HG03342 (cell line): Measurements from ENCODE around the gene MAP2K1.
"Not testable (repeated sequence)": the region's sequence is repeated elsewhere in the genome, so short reads cannot be mapped to it uniquely, and the experiment has no call there.

Experiments used
- ATAC-seq: cut with Tn5 transposase; IDR thresholded peaks from one replicate; pipeline ENCODE4 v1.9.1; 2021; ENCODE audit warnings: mild to moderate bottlenecking, moderate library complexity; ENCODE audit not compliant: unreplicated experiment

The MAP2K1 gene

DNA sequence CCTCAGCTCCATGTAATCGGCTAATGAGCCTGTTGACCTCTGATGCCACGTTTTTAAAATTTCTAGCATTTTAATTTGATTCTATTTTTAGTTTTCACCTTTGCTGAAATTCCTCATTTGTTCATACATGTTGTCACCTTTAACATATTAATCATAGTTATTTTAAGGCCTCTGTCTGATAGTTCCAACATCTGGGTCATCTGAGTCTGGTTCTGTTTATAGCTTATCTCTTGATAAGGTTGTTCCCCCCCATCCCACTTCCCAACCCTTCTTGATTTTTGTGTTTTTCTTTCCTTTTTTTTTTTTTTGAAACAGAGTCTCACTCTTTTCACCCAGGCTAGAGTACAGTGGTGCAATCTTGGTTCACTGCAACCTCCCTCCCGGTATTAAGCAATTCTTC lies 36.4 kb downstream of the MAP2K1 start:
- ATAC-seq, result no peak

GRCh38 chr15:66424963-66425612 lies 38.4 kb downstream of the MAP2K1 start:
- ATAC-seq, result no peak

GRCh38 chr15:66425837-66426236 lies 39.1 kb downstream of the MAP2K1 start:
- no peak for ATAC-seq

GRCh38 chr15:66429117-66429516 lies 42.4 kb downstream of the MAP2K1 start:
- no peak for ATAC-seq

DNA sequence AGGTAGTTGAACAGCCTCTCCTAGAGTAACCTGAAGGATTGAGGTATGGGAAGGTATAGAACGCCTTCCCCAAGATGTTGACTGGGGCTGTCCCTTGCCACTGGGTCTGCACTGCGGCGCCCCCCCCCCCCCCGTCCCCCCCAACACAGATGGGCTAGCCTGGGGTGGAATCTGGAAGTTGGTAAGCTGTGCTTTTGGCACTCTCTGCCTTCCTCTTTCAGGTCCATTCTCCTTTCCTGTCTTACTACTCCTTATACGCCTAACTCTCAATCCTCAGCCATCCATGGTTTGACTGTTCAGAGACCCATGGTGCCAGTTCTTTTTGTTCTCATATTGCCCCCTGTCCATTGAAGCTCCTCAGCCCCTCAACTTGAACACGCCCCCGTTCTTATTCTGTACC lies 42.8 kb downstream of the MAP2K1 start:
- ATAC-seq, result no peak

DNA sequence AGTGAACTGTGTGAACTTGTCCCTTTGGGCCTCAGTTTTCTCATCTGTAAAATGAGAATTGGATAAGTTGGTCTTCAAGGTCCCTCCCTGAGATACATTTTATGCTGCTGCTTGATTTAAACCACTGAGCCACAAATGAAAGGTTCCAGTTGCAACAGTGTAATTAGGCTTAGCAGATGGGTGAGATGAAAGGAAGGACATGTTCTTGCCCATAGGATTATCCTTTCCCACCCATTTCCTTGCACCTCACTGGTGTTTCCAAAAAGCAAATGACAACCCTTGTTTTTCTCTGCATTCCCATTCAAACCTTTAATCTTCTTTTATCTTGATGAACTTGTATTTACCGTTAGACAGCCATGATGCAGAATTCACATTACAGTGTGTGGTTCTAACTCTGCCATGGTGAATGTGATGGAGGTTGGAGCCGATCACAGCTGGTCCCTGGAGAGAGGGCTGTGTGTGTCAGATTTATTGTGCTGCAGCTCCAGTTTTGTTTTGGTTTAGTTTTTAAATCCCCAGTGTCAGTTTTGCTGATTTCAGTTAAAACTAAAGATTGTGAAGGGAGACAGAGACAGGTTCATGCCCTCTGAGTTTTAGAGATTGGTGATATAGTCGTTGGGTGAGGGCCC lies 44.0 kb downstream of the MAP2K1 start:
- ATAC-seq, result no peak

DNA sequence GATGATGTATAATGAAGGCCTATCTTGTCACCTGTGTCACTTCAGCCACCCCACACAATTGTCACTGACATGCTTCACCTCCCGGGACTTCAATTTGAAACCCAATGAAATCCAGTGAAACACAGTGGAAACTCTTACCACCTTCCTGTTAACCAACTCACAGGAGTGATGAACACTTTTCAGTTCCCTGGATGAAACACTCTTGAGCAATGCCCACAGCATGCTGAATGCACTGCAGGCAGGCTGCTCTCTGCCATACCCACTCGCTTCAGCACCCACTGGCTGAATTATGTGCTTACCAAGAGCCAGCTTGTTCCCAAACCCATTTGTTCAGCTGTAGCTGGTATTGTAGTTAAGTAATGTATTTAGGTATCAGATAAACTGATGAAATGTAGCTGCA lies 47.0 kb downstream of the MAP2K1 start:
- ATAC-seq, result no peak

DNA sequence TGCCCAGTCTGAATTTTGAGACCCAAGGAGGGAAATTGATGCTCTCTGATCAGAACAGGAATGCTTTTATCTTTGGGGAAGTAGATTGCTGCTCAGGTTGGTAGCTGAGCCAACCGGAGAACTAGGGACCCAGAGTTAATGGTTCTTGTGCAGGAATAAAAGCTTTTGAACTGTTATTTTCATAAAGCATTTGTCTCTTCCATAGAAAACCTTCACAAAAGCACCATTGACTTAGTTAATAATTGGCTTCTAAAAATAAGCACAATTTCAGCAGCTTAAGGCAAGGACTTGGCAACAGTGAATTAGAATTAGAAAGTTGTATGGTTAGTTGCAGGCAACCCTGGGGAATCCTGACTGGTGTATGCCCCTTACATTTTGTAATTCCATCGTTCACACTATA lies 53.8 kb downstream of the MAP2K1 start:
- no peak for ATAC-seq

DNA sequence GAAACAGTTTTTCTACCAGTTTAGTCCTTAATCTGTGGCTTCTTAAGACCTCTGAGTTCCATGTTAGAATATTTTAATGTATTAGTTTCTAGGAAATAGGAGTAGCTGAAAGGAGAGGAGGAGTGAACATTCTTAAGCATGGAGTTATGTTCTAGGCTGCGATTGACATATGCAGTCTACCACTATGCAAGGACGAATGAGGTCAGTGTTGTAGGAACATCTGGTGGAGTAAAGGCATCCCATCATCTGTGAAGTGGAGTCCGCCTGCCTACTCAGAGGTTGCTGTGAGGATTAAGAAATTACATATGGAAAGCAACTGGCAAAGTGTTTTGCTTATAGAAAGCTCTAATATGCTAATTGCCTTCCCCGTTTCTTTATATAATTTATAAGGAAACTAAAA lies 65.7 kb downstream of the MAP2K1 start:
- no peak for ATAC-seq

DNA sequence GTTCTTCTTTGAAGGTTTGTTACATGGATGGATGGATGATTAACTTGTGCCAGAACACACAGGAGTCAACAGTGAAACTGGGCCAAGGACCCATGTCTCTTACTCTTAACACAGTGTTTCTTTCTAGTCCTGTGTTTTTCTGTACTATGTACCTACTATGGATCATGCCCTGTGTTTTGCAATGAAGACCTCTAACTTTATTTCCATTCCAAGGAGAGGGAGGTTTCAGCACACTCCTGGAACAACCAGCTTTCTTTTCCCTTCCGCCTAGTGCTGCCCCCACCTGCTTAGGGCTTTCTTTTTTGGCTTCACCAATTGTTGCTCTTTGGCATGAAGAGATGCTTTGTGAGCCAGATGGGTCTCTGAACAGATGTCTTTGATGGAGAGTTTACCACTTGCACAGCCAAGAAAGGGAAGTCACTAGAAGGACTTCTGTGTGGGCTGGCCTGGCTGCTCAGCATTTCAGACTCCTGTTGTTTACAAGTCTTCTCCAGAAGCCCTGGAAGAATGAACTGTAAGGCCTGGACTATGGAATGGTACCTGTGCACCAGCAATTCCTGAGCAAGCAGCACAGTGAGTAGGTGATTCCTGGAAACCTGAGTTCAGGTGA lies 66.4 kb downstream of the MAP2K1 start:
- ATAC-seq, result no peak

DNA sequence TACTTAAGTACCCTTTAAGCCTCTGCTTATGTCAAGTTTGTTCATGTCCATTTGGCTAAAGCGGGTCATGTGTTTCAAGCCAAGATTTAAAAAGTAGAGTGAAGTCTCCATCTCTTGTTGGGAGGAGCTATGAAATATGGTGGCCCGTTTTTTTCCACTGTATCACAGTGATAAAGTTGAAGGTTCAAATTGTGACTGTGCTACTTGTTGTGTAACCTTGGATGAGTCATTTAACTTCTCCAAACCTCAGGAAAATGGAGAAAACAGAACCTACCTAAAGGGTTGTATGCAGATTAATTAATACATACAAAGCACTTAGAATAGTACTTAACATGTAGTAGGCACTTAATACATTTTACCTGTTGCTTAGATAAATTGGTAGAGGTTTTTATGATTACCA lies 67.4 kb downstream of the MAP2K1 start:
- no peak for ATAC-seq

- ATAC-seq, result no peak
Measured at GRCh38 chr15:66456211-66456610, 69.5 kb downstream of the MAP2K1 start.

DNA sequence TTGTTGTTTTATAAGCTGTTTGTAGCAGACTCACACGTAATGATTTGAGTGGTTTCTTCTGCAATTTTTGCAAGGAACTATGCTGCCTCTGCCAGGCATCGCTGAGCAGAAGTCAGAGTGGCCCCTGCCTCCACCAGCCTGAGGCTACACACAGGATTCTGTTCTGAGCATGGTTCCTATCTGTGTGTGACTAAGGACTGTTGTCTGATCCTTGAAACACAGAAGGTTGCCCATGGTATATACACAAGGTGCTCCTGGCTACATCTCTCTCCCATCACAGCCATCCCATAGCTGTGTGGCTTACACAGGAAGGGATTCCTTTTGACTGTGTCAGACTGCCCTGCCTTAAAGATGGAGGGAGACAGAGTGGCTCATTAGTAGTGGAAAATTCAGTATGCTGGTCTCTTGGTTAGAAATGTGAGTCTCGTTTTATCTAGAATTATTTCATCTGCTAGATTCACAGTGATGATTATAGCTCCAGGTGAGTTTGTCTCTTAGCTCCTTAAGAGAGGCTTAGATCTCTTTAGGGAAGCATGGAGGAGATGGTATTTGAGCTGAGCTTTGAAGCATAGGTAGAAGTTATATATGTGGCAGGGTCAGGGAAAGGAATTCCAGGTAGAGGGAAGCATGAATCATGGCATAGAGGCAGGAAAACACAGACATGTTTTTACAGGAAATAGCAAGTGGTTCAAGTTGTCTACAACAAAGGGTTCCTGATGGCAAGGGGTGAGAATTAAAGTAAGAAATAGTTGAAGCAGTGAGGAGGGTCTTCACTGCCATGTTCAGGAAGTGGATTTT lies 73.3 kb downstream of the MAP2K1 start:
- no peak for ATAC-seq

GRCh38 chr15:66461294-66461693 lies 74.6 kb downstream of the MAP2K1 start:
- ATAC-seq, result not testable (repeated sequence)

DNA sequence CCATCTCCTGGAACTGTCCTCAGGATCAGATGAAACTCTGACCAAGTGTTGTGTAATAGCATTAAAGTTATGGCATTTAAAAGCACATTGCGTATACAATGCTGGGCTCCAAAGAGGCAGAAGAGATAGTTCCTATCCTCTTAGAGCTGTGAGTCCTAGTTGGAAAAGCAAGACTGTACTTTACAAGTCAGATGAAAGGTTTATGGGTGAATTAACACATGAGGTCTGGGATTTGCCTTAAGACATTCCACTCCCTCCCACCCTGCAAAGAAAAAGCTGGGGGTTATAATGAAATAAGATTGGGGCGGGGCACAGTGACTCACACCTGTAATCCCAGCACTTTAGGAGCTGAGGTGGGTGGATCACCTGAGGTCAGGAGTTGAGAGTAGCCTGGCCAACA lies 75.2 kb downstream of the MAP2K1 start:
- no peak for ATAC-seq

GRCh38 chr15:66462627-66463026 lies 75.9 kb downstream of the MAP2K1 start:
- ATAC-seq, result no peak

- not testable (repeated sequence) for ATAC-seq
Measured at GRCh38 chr15:66465294-66465693, 78.6 kb downstream of the MAP2K1 start.

- ATAC-seq, result not testable (repeated sequence)
Measured at GRCh38 chr15:66467162-66468040, 80.7 kb downstream of the MAP2K1 start.

- ATAC-seq, result not testable (repeated sequence)
Measured at GRCh38 chr15:66470825-66471224, 84.1 kb downstream of the MAP2K1 start.

- peak; percentile 90 for ATAC-seq
Measured at GRCh38 chr15:66472176-66472999, 85.7 kb downstream of the MAP2K1 start.
